ENCODE results near the gene MFRP. TPM values are rescaled to one million over a fixed set of nuclear protein-coding genes. Genes with fewer than 3 reads are reported as not detected.

MFRP gene
- total RNA-seq, 1 donor from 2014 or later = not detected

DNA sequence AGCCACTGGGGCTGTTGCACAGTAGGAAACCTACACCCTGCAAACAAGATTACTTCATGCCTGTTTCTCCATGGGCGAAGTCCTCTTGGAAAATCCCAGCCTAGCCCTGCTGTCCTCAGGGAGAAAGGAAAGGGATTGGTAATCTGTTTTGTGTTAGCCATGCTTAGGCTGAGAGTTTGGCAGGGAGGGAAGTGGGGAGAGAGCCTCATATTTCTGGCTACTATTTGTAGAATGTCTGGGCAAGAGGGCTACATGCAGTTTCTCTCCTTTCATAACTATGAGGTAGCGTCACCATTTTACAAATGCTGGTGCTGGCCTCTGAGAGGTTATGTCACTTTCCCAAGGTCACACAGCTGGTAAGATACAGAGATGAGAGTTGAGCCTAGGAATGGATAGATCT, 737 bp upstream of the MFRP start:
- DNase-seq (no peak), ATAC-seq (no peak)
- Histone ChIP-seq H3K36me3 (no peaks in the 10 kb centered on the region), H3K4me1 (no peaks in the 10 kb centered on the region), H3K27me3 (peaks cover 13% of the 10 kb centered on the region), H3K4me3 (no peak overlapping the region), H3K9me3 (no peaks in the 10 kb centered on the region), H3K27ac (no peak overlapping the region)
- TF ChIP-seq CTCF (IDR thresholded peaks at IDR 0.05) = no peak
- intact Hi-C loops (cut with DNase I) = no loop called here

DNA sequence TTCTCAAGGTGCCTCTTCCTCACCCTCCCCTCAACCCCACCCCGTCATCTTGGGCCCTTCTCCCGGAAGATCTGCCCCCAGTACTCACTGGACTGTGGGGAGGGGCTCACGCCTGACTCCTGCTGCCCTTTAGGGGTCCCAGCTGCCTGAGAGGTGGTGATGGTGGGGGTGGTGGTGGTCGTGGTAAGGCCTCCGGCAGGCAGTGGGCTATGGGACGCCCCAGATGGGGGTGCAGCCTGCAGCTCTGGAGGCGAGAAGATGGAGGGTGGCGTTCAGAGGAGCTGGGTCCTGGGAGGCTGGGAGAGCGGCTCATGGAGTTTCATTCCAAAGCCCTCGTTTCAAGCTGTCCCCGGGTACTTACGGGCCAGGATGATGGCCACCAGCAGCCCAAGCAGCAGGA, 820 bp downstream of the MFRP start:
- TF ChIP-seq CTCF (IDR thresholded peaks at IDR 0.05) = no peak
- no peak for DNase-seq

DNA sequence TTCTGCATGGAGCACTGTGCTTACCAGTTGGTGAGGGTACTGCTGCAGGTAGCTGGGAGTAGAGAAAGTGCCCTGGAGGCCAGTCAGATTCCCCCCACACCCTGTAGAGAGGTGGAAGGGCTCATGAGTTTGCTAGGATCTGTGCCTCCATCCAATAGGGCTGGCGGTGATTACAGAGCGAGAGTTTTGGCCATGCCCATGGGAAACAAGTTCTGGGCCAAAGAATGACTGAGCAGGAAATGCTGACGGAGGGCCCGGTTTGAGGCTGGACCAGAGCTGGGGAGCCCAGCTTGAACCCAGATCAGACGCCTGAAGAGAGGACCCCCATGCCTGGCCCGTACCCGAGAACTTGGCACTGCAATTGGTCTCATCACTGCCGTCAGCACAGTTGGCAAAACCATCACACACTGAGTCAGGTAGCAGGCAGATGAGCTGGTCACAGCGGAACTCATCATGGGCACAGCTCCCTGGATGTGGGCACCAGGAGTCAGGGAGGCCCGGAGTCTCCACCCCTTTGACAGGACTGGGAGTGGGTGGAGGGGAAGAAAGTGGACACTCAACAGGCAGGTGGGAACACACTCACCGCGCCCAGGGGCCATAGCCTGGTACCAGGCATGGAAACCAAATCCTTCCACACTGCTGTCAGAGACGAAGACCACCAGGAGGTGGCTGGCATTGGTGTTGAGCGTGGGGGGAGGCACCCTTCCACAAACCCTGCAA, 2.1 kb downstream of the MFRP start:
- H3K27me3 ChIP-seq = peaks cover 13% of the 10 kb centered on the region
- H3K9me3 ChIP-seq = no peaks in the 10 kb centered on the region
- H3K4me1 ChIP-seq = peaks cover 11% of the 10 kb centered on the region
- no peak for TF ChIP-seq CTCF (IDR thresholded peaks at IDR 0.05)
- no peak overlapping the region for H3K4me3 ChIP-seq
- ATAC-seq = no peak
- no peaks in the 10 kb centered on the region for H3K36me3 ChIP-seq
- intact Hi-C loops (cut with DNase I) = no loop called here
- no peak for DNase-seq
- H3K27ac ChIP-seq = no peak overlapping the region

More for the DNA sequence above, 820 bp downstream of the MFRP start:
- H3K27ac ChIP-seq = no peak overlapping the region
- no peak for ATAC-seq
- peaks cover 9% of the 10 kb centered on the region for H3K27me3 ChIP-seq
- H3K36me3 ChIP-seq = no peaks in the 10 kb centered on the region
- H3K9me3 ChIP-seq = no peaks in the 10 kb centered on the region
- H3K4me1 ChIP-seq = peaks cover 11% of the 10 kb centered on the region
- intact Hi-C loops (cut with DNase I) = no loop called here
- no peak overlapping the region for H3K4me3 ChIP-seq

DNA sequence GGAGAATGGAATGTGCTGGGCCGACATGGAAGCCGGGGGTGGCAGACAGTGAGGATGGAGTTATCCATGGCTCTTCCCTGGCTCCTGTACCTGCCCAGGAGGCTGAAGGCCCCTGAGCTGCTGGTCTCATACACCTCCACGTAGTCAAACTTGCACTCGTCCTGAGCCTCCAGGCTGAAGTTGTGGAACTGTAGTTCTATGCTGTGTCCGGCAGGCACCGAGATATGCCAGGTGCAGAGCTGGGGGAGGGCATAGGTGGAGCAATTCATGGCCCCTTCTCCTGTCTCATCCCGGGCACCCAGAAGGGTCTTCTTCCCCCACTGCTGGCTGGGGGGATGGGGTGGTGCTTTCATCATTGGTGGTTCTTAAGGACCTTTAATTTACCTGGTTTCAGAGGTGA, 2.8 kb downstream of the MFRP start:
- Histone ChIP-seq H3K4me1 (peaks cover 11% of the 10 kb centered on the region), H3K36me3 (no peaks in the 10 kb centered on the region), H3K9me3 (no peaks in the 10 kb centered on the region), H3K4me3 (no peak overlapping the region), H3K27me3 (peaks cover 18% of the 10 kb centered on the region), H3K27ac (no peak overlapping the region)
- no peak for TF ChIP-seq CTCF (IDR thresholded peaks at IDR 0.05)
- no peak for DNase-seq
- intact Hi-C loops (cut with DNase I) = no loop called here
- ATAC-seq = no peak

DNA sequence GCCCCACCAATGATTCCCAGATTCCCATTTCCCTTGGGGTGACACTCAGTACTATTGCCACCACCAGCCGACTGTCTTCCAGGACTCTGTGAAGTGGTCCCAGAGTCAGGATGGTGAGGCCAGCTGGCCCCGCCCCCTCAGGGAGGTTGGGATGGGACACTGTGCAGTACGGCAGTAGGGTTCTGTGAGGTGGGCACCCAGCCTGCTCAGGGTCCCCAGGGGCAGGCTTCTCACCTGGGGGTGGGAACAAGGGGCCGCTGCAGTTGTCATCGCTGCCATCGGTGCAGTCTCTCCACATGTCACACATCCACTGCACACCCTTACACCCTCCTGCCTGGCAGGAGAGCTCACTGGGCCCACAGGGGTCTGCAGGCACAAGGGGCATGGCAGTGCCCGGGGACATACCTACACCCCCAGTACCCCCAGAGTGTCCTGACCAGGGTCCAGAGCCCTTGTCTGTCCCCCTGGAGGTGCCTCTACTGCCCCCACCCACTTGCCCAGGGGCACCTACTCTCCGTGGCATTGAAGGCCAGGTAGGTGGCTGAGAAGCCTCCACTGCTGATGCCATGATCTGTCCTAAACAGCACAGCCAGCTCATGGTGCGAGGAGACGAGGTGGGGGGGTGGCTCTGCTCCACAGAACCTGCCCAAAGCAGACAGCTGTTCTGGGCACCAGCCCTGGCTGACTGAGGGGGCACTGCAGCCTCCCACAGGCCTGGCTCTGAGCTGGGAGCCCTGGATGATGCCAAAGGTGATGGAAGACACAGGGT, 4.0 kb downstream of the MFRP start:
- Histone ChIP-seq H3K27me3 (peaks cover 18% of the 10 kb centered on the region), H3K36me3 (no peaks in the 10 kb centered on the region), H3K4me3 (no peak overlapping the region), H3K9me3 (no peaks in the 10 kb centered on the region), H3K4me1 (peaks cover 21% of the 10 kb centered on the region), H3K27ac (no peak overlapping the region)
- ATAC-seq (no peak), DNase-seq (no peak)
- intact Hi-C loops (cut with DNase I) = no loop called here
- TF ChIP-seq CTCF (IDR thresholded peaks at IDR 0.05) = no peak

Measured in upper lobe of right lung (tissue), 1 donor.